ENCODE measurements around the gene GID8.

GRCh38 chr20:62975812-62976508, 38.0 kb downstream of the GID8 start:
- TF ChIP-seq CTCF (IDR thresholded peaks at IDR 0.05): no peak
- TF ChIP-seq POLR2A (IDR thresholded peaks at IDR 0.05): no peak
